Renal pelvis (tissue), 4 donors: ENCODE data around the gene GOLGA6B. TPM values are rescaled to one million over a fixed set of nuclear protein-coding genes. Genes with fewer than 3 reads are reported as not detected.
"Not testable (repeated sequence)": the region's sequence is repeated elsewhere in the genome, so short reads cannot be mapped to it uniquely, and the experiment has no call there.

Source experiments
- DNase-seq: peaks from one replicate; pipeline ENCODE4 v3.0.0-alpha.2; 2013
- polyA plus RNA-seq, 3 donors: library from polyadenylated mRNA; unstranded; fragments of 120-200 nt; gene quantifications; one replicate each; pipeline ENCODE4 v1.2.1, GENCODE V29; 2013; ENCODE audit not compliant: insufficient read length in 3 of 3

GOLGA6B gene
- polyA plus RNA-seq, 3 donors, result 0.17 TPM; not detected in 2

DNA sequence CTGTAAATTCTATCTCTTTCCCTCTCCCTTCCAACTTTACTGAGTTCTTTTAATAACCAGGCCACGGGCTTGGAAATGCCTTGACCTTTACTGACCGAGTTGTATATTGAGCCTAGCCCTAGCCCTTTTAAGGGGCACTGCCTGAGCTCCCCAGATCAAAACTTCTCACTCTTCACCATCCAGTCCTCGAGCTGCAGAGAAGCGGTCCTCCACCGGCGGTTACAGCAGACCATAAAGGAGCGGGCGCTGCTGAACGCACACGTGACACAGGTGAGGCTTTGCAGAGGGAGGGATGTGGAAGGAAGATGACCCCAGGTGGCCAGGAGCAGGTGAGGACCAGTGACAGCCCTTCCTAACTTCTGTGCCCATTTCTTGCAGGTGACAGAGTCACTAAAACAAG lies 6.6 kb downstream of the GOLGA6B start:
- not testable (repeated sequence) for DNase-seq

- DNase-seq, result not testable (repeated sequence)
Measured at GRCh38 chr15:72663931-72664330, 9.4 kb downstream of the GOLGA6B start.

DNA sequence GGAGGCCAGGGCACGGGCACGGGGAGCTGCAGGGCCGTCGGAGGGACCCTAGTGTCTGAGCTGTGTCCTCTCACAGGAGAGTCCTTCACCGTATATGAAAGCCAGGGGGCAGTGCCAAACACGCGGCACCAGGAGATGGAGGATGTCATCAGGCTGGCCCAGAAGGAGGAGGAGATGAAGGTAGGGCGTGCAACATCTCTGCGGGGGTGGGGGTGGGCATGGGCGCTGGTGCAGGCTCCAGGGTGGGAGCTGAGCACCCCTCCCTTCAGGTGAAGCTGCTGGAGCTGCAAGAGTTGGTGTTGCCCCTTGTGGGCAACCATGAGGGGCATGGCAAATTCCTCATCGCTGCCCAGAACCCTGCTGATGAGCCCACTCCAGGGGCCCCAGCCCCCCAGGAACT lies 11.2 kb downstream of the GOLGA6B start:
- DNase-seq, result not testable (repeated sequence)

DNA sequence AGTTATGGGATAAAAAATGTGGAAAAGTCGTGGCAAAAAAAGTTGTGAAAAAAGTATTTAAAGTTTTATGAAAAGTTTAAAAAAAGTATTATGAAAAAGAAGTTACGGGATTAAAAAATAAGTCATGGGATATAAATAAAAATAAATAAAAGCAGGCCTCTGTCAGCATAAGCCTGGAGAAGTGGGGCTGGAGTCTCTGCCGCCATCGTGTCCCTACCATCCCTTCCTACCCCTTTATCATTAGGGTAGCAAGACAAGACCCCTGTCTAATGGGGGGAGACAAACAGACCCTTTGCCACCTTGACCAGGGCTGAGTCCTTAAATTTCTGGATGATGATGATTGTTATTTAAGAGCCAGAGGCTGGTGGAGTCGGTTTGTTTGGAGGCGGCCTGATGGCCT lies 15.3 kb downstream of the GOLGA6B start:
- not testable (repeated sequence) for DNase-seq

DNA sequence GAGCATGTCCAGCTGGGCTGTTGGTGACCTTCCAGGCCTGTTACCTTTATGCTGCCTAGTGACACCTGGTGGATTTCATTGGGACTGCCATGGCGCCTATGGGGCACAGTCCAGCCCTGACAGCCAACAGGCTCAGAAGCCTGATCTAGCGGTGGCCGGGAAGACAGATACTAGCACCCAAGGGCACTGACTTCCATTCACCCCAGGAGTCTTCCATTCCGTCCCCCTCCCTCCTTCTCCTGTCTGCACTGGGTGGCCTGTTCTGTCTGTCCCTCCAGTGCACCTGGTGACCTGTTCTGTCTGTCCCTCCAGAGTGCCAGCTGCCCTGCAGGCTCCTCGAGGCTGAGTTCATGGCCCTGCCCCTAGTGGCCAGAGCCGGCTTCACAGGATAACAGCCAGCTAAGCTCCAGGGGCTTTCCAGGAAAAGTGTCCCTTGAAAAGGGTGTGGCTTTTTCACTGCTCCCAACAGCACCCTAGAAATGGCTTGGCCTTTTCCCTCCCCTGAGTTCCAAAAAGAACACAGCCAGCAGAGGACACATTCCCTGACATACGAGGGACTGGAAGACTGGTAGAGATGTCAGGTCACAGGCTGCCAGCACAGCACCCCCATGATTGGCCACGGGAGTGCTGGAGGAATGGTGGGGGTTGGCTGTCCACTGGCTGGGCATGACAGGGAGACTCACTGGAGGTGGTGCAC lies 16.3 kb downstream of the GOLGA6B start:
- peak; percentile 65 for DNase-seq

- no peak for DNase-seq
Measured at GRCh38 chr15:72671525-72671924, 17.0 kb downstream of the GOLGA6B start.

- no peak for DNase-seq
Measured at GRCh38 chr15:72676838-72677237, 22.3 kb downstream of the GOLGA6B start.

DNA sequence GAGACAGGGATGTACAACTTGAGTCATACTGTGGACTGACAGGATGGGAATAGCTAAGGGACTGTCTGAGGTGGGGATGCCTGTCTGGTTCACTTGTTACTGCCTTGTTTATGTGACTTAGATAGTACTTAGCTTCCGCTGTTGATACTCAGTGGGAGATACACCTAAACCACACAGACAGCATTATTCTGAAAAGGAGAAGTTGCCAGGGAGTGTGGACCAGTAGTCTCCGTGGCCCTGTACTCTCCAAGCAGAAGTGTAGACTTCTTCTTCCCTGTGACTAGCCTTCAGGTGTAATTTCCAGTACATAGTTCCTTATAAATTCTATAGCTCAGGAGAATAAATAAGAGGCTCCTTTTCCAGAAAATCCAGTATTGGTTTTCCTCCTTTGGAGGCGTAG lies 26.4 kb downstream of the GOLGA6B start:
- DNase-seq, result no peak

GRCh38 chr15:72682772-72683171 lies 28.3 kb downstream of the GOLGA6B start:
- no peak for DNase-seq

DNA sequence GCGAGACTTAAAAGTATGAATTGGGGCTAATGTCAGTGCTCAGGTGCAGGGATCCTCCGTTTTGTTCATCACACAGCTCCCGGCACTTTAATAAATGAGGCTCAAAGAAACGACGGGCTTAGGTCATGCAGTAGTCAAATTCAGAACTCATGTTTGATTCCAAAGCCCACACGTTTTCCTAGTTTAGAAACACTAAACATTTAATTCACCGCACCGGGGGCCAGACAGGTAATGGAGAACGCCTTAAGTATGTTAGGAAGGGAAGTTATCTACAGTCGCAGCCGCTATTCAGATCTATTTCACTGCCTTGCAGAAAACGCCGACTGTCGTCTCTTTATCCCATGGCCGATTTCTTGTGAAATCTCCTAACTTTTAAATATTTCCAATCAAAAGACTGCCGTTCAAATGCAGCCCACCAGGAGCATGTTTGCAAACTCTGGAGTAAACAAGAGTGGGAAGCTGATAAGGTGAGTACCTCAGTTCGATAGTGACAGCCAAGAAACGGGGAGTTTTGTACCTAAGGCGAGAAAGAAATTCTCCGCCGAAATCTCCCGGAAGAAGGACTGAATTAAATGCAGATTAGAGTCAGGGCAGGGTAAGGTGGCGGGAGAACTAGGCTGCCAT lies 30.9 kb downstream of the GOLGA6B start:
- peak; percentile 26 for DNase-seq

DNA sequence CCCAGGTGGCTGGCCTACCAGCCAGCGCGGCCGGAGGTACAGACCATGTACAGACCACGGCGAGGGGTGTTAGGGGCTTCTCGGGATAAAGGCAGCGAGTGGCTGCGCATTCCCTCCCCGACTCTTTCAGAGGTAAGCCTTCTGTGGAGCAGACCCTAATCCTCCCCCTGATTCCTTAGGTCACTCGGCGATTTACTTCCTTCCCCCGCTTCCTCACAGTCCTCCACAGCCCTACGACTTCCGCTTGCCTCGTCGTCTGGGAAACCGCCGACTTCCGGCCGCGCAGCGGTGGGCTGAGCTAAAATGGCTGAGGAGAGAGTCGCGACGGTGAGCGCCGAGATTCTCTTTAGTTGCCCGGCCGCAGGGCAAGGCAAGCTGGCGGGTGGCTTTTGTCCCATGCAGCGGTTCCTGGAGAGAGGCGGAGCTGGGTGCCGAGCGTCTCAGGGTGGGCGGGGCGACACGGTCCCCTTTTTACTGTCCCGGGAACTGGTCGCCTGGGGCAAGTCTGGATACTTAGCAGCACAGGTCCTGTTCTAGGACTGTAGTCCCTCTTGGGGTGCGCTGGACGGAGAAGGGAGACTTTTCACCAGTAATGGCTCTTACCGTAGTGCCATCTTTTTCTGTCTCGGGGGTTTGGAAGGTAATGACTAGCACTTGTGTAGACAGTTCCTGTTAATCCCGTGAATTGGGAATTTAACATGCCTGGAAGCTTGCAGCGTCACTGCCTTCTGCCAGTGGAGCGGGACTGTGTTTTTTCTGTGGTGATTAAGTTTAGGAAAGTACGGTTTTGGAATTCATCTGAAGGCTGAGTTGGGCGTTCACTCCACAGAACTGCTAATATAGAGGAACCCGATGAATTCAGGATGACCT lies 31.7 kb downstream of the GOLGA6B start, which contains the start of the genes BBS4 and HIGD2B:
TSS of gene BBS4 (plus strand) at position 283 of the 870 bp plus-strand sequence. CDS start at position 304, 21 bp downstream.
TSS of gene HIGD2B (minus strand) at position 258 of the 870 bp plus-strand sequence. CDS start 9,808 bp downstream, outside the sequence.
- peak; percentile 95 for DNase-seq

DNA sequence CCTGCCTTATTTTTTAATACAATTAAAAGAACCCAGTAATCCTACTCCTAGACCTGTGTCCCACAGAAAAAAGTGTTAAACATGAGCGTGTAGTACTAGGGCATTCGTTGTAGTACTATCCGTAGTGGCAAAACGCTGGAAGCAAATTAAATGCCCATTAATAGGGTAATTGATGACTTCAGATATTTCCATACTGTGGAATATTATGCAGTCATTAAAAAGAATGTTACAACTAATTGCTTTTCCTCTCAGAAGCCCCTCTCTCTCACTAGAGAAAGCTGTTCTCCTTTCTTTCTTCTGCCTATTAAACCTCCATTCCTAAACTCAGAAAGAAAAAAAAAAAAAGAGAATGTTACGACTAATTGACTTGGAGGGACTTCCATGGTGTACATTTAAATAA lies 34.2 kb downstream of the GOLGA6B start:
- no peak for DNase-seq

DNA sequence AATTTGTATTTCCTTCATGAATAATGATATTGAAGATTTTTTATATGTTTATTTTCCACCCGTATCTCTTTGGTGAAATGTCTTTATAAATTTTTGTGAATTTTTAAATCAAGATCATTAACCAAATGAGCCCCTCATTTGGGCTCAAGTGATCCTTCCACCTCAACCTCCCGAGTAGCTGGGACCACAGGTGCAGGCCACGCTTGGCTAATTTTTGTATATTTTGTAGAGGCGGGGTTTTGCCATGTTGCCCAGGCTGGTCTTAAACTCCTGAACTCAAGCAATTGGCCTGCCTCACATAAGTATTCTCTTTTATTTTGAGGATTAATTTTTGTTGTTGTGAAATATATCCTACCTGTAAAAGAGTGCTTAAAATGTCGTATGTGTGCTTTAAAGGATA lies 36.4 kb downstream of the GOLGA6B start:
- DNase-seq, result no peak

DNA sequence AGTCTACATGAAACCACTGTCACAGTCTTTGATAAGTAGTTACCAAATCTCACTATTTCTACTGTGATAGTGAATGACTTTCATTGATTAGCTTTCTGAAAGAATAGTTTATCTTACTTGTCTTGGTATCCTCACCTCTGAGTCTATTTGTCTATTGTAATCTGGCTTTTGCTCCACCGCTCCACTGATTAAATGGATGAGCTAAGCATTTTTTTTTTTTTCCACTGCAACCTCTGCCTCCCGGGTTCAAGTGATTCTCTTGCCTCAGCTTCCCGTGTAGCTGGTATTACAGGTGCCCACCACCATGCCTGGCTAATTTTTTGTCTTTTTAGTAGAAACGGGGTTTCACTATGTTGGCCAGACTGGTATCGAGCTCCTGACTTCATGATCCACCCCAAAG lies 44.4 kb downstream of the GOLGA6B start:
- DNase-seq, result no peak

DNA sequence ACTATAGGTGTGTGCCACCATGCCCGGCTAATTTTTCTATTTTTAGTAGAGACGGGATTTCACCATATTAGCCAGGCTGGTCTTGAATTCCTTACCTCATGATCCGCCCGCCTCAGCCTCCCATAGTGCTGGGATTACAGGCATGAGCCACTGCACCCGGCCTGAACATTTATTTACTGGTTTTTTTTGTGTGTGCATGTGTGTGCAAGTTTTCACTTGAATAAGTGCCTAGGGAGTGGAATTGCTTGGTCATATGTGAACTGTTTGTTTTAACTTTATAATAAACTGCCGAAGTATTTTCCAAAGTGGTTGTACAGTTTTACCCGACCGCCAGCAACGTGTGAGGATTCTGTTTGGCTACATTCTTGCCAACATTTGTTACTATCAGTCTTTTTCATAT lies 45.6 kb downstream of the GOLGA6B start:
- no peak for DNase-seq

- no peak for DNase-seq
Measured at GRCh38 chr15:72706266-72706665, 51.8 kb downstream of the GOLGA6B start.

DNA sequence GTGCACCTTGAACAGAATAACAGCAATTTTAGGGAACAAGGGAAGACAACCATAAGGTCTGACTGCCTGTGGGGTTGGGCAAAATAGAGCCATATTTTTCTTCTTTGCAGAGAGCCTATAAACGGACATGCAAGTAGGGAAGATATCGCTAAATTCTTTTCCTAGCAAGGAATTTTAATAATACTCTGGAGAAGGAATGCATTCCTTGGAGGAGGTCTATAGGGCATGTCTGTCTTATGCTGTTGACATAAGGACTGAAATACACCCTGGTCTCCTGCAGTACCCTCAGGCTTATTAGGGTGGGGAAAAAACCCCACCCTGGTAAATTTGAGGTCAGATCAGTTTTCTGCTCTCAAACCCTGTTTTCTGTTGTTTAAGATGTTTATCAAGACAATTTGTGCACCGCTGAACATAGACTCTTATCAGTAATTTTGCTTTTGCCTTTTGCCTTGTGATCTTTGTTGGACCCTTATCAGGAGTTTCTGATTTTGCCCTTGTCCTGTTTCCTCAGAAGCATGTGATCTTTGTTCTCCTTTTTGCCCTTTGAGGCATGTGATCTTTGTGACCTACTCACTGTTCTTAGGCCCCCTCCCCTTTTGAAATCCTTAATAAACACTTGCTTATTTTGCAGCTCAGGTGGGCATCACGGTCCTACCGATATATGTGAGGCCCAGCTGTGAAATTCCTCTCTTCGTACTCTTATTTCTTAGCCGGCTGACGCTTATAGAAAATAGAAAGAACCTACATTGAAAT lies 54.2 kb downstream of the GOLGA6B start:
- not testable (repeated sequence) for DNase-seq
